Measurements from ENCODE around the gene SLC6A16.
"Not testable (repeated sequence)": the region's sequence is repeated elsewhere in the genome, so short reads cannot be mapped to it uniquely, and the experiment has no call there.

The SLC6A16 gene

GRCh38 chr19:49344505-49345423 lies 19.8 kb upstream of the SLC6A16 start:
- DNase-seq (ENCODE audit: low read depth in 2 of 2): no peak

GRCh38 chr19:49343123-49343522 lies 18.1 kb upstream of the SLC6A16 start:
- DNase-seq (ENCODE audit: low read depth in 2 of 2): no peak

DNA sequence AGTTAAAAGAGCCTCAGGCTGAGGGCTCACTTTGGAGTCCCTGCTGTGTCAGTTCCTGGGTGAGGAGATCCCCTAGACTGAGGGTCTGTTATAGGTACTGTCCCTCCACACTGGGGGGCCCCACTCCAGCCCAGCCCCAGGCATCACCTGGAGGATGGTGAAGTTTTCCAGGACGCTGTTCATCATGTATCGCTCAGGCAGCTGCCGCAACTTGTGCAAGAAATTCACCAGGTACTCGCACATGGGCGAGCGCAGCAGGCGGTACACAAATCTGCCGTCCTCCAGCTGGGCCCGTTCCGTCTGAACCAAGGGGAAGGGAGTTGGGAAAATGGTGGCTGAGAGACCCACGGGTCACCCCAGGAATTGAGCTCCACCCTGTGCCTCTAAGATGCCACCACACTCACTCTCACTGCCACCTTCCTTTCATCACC lies 17.3 kb upstream of the SLC6A16 start:
- DNase-seq (ENCODE audit: low read depth in 2 of 2): no peak

- DNase-seq (ENCODE audit: low read depth in 2 of 2): no peak
These were observed 16.1 kb upstream of the SLC6A16 start for GRCh38 chr19:49340865-49341718.

- no peak for DNase-seq (ENCODE audit: low read depth in 2 of 2)
These were observed 15.3 kb upstream of the SLC6A16 start for GRCh38 chr19:49340069-49340864.

DNA sequence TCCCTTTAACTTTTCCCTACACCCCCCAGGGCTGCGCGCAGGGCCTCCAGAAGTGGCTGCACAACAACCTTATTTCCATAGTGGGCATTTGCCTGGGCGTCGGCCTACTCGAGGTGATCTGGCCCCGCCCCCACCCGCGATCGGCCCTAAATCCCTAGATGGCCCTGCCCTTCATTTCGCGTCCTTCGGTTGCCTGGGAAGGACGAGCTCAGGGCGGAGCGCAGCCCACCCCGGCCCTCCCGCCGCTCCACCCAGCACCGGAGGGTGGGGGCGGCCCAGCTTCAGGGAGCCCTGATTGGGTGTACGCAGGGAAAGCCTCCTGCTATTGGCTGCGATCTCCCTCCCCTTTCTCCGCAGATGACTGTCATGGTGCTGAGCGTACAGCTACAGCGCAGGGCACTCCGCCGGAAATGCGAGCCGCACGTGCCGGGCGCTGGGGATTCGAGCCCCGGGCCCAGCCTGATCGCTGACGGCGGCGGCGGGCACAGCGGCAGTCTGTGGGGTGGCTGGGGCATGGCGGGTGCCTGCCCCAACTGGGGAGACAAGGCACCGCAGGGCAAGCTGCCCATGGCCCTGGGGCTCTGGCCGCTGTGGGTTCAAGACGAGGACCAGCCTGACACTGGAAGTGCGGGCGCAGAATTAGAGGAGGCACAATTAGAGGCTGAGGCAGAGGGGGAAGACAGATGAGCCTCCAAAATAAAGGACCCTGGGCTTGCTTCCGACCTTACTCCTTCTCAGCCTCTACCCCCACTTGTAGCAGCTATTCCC lies 14.5 kb upstream of the SLC6A16 start:
- DNase-seq (ENCODE audit: low read depth in 2 of 2): peak; percentile 70 to 73

DNA sequence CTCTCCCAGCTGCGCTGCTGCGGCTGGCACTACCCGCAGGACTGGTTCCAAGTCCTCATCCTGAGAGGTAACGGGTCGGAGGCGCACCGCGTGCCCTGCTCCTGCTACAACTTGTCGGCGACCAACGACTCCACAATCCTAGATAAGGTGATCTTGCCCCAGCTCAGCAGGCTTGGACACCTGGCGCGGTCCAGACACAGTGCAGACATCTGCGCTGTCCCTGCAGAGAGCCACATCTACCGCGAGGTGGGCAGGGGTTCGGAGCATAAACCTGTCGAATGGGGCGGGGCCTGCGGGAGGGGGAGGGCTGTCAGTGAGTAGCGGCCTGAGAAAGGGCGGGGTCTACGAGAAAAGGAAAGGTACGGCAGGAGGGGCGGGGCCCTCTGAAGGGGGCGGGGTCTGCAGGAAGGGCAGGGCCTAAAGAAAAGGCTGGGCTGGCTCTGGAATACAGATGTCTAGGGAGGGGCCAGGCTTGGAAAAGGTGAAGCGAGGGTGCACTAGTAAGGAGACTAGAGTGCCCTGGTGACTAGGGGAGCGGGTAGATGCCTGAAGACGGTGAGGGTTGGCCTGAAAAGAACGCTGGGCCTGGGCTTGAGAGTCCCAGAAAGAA lies 13.8 kb upstream of the SLC6A16 start:
- no peak for DNase-seq (ENCODE audit: low read depth in 2 of 2)

DNA sequence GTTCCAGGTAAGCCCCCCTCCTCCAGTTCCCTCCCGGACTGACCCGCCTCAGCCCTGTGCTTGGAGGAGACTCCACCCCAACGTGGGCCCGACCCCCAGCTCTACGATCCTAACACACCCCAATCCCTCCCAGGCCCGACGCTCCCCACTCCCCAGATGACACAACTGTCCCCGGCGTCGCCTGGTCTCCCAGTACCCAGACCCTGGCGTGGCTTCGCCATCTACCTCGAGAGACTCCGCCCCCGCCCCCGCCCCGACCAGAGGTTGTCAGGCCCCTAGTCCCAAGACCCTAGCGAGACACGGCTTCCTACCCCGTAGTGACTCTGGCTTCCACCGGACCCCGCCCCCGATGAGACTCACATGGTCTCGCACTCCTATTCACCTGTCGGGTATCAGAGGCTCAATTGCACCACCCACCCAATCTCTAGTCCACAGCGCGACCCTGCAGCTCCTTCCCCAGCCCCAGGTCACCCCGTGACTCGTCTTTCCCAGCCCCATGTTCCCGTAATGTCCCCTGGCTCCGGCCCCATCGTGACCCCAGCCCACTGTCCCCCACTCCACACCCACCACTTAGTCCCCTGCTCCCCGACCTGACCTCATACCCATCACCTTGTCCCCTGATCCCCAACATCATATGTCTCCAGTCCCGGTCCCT lies 13.2 kb upstream of the SLC6A16 start:
- no peak for DNase-seq (ENCODE audit: low read depth in 2 of 2)

DNA sequence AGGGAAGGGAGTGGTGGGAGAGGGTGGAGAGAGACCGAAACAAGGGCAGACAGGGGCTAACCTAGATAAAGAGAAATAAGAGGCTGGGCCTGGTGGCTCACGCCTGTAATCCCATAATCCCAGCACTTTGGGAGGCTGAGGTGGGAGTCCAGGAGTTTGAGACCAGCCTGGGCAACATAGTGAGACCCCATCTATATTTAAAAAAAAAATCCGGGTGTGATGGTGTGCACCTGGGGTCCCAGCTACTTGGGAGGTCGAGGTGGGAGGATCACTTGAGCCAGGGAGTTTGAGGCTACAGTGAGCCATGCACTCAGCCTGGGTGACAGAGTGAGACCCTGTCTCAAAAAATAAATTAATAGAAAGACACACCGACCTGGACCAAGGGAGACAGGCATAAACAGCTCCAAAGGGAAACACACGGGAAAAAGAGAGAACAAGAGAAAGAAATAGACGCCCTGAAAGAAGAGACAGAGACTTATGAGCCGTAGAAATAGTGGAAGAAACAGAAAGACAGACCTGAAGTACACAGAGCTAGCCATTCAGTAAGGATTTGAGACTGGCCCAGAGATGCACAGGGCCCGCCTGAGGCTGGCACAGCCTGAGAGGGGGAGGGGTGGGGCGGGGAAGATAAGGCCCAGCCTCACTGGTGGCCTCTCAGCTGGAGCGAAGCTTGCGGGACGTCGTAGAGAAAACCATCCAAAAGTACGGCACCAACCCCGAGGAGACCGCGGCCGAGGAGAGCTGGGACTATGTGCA lies 12.5 kb upstream of the SLC6A16 start:
- no peak for DNase-seq (ENCODE audit: low read depth in 2 of 2)

DNA sequence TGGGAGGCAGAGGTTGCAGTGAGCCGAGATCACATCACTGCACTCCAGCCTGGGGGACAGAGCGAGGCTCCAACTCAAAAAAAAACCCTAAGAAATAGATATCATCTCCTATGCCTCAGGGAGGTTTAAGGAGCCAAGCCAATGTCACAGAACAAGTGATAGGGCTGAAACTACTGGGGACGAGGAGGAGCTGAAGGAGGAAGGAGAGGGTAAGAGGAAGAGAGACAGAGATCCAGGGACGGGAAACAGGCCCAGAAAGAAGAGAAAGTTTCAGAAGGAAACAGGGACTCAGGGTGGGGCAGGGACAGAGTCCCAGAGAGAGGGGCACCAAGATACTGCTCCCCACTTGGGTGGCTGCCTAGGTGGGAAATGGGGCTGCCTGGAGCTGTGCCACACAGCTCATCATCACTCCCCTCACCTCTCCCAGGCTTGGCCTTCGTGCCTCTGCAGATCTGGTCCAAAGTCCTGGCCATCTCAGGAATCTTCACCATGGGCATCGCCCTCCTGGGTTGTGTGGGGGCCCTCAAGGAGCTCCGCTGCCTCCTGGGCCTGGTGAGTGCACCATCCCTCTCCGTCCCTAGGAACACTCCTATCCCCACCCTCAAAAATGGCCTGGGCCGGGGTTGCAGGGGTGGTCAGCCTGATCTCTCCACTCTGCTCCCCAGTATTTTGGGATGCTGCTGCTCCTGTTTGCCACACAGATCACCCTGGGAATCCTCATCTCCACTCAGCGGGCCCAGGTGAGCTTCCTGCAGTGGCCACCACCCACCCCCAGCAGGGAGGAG lies 11.7 kb upstream of the SLC6A16 start:
- DNase-seq (ENCODE audit: low read depth in 2 of 2): no peak

GRCh38 chr19:49335784-49336481 lies 10.9 kb upstream of the SLC6A16 start:
- DNase-seq (ENCODE audit: low read depth in 2 of 2): no peak

DNA sequence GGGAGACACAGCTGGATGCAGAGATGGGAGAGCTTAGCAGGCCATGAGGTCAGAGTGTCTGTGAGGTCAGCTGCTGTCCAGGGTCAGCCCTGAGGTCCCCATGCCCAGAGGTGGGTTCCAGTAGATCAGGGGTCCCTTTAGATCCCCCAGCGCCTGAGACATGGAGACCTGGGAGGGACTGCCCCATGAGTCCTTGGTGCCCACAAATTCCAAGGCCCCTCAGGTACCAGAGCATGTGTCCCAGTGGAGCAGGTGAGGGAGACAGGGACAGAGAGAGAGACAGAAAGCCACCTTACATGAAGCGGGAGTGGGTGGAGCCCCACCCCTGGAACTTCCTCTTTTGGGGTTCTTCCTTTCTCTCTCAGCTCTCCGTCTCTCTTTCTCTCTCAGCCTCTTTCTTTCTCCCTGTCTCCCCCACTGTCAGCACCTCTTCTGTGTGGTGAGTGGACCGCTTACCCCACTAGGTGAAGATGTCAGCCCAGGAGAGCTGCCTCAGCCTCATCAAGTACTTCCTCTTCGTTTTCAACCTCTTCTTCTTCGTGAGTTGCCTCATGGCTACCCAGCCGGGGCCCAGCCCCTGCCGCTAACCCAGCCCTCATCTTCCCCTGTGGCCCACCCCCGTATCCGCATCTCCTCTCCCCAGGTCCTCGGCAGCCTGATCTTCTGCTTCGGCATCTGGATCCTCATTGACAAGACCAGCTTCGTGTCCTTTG lies 10.2 kb upstream of the SLC6A16 start, which contains the start of gene CD37:
TSS of gene CD37 (plus strand) at position 336 of the 713 bp plus-strand sequence. CDS start at position 471, 135 bp downstream.
- DNase-seq (ENCODE audit: low read depth in 2 of 2): no peak

DNA sequence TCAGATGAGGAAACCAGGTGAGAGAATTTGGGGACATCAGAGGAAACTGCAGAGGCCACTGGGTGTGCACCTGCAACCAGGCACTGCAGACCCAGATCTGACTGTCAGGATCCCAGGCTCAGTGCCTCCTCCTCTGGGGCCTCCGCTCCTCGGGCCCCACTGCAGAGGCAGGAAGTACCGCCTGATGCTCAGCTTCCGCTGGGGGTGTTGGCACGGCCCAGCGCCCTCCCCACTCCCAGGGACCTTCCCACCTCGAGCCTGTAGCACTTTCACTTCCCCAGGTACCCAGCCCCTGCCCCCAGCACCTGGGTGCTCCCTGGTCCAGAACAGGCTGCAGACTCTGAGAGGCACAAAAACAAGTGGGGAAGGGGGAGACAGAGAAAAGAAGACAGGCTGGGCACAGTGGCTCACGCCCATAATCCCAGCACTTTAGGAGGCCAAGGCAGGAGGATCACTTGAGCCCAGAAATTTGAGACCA lies 8.9 kb upstream of the SLC6A16 start:
- no peak for DNase-seq (ENCODE audit: low read depth in 2 of 2)

DNA sequence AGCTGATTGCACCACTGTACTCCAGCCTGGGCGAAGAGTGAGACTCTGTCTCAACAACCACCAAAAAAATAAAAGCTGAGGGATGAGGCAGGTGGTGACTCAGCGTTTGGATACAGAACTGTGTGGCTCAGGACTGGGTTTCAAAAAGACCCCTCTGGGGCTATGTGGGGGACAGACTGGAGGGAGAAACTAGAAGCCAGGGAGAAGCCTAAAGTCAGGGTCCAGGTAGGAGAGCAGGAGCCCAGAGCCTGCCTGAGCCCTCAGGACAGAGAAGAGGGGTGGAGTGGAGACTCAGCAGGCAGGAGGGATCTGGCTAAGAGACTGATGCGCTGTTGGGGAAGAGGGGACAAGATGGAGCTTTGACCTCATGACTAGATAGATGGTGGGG lies 8.4 kb upstream of the SLC6A16 start:
- no peak for DNase-seq (ENCODE audit: low read depth in 2 of 2)

DNA sequence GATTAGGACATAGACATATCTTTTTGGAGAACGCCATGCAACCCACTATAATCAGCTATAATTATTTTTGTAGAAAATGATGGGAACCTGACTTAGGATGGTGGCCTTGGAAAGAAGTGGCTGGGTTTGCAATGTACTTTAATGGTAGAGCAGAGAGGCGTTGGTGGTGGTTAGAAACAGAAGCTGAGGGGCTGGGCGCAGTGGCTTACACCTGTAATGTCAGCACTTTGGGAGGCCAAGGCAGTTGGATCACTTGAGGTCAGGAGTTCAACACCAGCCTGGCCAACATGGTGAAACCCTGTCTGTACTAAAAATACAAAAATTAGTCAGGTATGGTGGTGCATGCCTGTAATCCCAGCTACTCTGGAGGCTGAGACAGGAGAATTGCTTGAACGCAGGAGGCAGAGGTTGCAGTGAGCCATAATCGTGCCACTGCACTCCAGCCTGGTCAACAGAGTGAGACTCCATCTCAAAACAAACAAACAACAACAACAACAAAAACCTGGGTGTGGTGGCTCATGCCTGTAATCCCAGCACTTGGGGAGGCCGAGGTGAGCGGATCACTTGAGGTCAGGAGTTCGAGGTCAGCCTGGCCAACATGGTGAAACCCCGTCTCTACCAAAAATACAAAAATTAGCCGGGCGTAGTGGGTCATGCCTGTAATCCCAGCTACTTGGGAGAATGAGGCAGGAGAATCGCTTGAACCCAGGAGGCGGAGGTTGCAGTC lies 7.9 kb upstream of the SLC6A16 start:
- not testable (repeated sequence) for DNase-seq (ENCODE audit: low read depth in 2 of 2)

- DNase-seq (ENCODE audit: low read depth in 2 of 2): no peak
These were observed 6.6 kb upstream of the SLC6A16 start for GRCh38 chr19:49331616-49332055.

All from fibroblast of skin of left quadriceps (primary cell).